ENCODE measurements around the gene KSR1.

KSR1 gene

DNA sequence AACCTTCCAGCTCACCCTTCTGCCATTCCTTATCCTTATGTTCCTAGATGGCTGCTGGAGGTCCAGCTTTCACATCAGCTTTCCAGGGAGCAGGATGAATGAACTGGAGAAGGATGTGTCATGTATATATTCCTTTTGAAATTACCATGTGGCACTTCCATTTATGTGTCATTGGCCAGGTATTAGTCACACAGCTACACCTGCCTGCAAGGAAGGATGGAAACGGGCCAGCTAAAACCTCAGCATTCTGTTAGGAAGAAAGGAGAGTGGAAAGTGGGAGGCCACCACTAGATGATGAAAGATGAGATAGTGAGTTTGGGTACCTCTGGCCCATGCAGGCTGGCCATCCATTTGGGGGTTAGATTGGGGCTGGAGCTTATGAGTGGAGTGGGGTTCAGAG, 67.5 kb downstream of the KSR1 start:
- TF ChIP-seq, protein P1, sequence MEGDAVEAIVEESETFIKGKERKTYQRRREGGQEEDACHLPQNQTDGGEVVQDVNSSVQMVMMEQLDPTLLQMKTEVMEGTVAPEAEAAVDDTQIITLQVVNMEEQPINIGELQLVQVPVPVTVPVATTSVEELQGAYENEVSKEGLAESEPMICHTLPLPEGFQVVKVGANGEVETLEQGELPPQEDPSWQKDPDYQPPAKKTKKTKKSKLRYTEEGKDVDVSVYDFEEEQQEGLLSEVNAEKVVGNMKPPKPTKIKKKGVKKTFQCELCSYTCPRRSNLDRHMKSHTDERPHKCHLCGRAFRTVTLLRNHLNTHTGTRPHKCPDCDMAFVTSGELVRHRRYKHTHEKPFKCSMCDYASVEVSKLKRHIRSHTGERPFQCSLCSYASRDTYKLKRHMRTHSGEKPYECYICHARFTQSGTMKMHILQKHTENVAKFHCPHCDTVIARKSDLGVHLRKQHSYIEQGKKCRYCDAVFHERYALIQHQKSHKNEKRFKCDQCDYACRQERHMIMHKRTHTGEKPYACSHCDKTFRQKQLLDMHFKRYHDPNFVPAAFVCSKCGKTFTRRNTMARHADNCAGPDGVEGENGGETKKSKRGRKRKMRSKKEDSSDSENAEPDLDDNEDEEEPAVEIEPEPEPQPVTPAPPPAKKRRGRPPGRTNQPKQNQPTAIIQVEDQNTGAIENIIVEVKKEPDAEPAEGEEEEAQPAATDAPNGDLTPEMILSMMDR (IDR thresholded peaks at IDR 0.05) = no peak
- H3K27ac ChIP-seq = no peak overlapping the region

DNA sequence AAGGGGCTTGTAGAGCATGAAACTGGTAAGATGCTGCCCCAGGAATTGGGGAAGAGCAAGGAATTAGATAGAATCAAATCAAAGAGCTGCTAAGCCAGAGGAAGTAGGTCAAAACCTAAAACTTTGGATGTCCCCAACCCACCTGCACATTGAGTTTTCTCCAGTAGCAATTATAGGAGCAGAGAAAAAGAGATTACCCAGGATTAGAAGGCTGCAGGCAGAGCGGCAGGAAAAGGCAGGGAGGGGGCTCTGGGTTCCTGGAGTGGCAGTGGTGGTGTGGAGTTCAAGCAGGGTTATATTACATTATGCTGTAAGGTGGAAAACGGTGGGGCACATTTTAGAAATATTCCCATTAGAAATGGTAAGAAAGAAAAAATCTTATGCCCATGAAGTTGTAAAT, 68.3 kb downstream of the KSR1 start:
- TF ChIP-seq, protein P1 (IDR thresholded peaks at IDR 0.05) = no peak
- no peak overlapping the region for H3K4me3 ChIP-seq
- H3K27ac ChIP-seq = no peak overlapping the region
- DNase-seq (ENCODE audit: low spot score) = no peak

More for the DNA sequence above, 67.5 kb downstream of the KSR1 start:
- no peak overlapping the region for H3K4me3 ChIP-seq
- no peak for DNase-seq (ENCODE audit: low spot score)

DNA sequence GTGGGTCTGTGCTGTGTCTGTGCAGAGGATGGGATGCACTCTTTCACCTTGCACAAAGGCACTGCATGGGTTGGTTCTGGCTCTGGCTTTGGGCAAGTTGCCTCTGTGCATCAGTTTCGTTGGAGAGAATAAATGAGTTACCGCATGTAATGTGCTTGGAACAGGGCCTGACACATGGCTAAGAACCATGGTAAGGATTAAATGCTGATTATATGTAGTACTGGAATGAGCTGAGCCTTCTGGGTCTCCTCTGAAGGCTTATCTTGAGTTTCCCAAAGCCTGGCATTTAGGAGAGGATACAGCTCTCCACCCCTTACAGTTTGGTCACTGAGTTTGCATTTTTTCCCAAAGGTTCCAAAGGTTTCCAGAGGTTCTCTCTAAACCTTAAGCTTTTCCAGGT, 69.1 kb downstream of the KSR1 start:
- Histone ChIP-seq H3K27ac (no peak overlapping the region), H3K4me3 (no peak overlapping the region)
- TF ChIP-seq, protein P1 (IDR thresholded peaks at IDR 0.05) = no peak
- DNase-seq (ENCODE audit: low spot score) = no peak

DNA sequence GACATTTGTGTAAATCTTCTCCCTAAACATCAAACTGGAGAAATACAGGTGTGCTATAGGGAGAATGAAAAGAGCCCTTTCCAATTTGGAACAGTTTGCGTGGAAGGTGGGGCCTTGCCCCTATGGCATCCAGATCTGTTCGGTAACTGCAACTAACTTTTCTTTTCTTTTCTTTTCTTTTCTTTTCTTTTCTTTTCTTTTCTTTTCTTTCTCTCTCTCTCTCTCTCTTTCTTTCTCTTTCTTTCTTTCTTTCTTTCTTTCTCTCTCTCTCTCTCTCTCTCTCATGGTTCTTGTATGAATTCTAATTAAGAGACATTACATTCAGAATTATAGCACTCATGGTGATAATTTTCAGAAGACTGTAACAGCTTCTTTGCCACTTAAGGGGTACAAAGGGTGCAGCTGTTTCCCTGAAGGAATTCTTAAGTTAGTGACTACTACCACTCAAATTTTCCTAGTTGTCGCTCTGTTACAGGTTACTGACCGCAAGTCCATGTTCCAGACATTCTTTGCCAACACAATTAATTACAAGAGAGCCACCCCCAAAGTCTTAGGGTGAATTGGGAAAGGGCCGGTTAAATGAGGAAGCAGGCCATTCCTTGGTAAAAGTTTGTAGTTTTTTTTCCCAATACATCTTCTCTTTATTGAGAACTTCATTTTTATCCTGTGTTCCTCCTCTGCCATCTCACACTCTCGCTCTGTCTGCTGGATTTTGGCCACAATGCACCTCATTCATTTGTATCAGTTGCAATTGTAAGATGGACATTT, 69.8 kb downstream of the KSR1 start:
- TF ChIP-seq, protein P1 (IDR thresholded peaks at IDR 0.05) = no peak
- Histone ChIP-seq H3K27ac (no peak overlapping the region), H3K4me3 (no peak overlapping the region)
- DNase-seq (ENCODE audit: low spot score) = no peak

DNA sequence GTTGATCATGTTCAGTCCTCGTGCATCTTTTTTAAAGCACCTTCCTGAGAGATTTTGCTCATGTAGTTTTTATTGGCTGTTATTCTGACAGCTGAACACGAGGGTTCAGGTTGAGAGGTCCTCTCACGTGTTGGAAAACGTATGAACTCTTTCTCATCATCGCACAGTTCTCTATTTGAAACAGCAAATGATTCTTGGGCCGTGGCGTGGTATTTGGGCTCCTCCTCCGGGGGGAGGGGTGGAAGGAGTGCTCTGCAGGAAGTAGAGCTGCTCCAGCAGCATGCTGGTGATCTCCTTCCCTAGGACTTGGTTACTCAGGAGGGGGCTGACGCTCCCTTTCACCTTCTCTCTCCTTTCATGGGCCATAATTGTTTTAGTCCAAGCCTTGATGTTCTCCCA, 70.4 kb downstream of the KSR1 start:
- H3K4me3 ChIP-seq = no peak overlapping the region

DNA sequence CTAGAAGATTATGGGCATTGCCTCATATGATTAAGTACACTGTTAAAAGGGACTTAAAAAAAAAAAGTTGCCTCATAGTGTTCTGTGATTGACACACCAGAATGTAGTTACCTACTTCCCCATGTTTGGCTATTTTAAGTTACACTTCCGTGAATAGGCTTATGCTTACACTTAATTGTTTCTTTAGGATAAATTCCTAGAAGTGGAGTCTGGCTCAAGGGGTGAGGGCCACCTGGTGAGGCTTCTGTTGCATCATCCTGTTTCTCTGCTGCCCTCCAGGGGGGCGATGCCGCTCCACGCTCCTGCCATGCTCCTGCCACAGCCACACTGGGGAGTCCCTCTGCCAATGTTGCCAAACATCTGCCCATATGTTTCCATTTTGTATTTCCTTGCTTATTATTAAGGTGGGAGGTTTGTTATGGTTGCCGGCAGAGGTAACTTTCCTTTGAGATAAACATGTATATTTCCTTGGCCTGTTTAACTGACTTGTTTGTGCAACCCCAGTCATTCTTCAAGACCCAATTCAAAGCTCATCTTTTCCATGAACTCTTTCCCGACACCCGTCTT, 73.1 kb downstream of the KSR1 start:
- DNase-seq (ENCODE audit: low spot score) = no peak
- TF ChIP-seq, protein P1 (IDR thresholded peaks at IDR 0.05) = no peak
- no peak overlapping the region for H3K27ac ChIP-seq
- no peak overlapping the region for H3K4me3 ChIP-seq

More for the DNA sequence above, 70.4 kb downstream of the KSR1 start:
- TF ChIP-seq, protein P1 (IDR thresholded peaks at IDR 0.05) = no peak
- H3K27ac ChIP-seq = no peak overlapping the region
- DNase-seq (ENCODE audit: low spot score) = no peak
